GM06990 (cell line): ENCODE measurements around the gene LSM14B.

Source experiments
- DNase-seq: peaks from one replicate; pipeline ENCODE4 v3.0.0-alpha.2; 2011; ENCODE audit not compliant: insufficient read length; ENCODE audit errors: extremely low read depth
- H3K27me3 ChIP-seq: replicated peaks from 2 replicates; pipeline ENCODE4 v1.6.0; 2011; ENCODE audit warnings: low read length; ENCODE audit not compliant: control insufficient read depth, insufficient read depth
- H3K36me3 ChIP-seq: 2 replicates; pipeline ENCODE4 v1.5.1; 2011; ENCODE audit warnings: low read length; ENCODE audit not compliant: control insufficient read depth, insufficient read depth
- H3K4me3 ChIP-seq: replicated peaks from 2 replicates; pipeline ENCODE4 v1.5.1; 2011; ENCODE audit warnings: low read depth, mild to moderate bottlenecking, control low read depth, low read length
- TF ChIP-seq, protein P1 (sequence below): IDR thresholded peaks from 2 replicates; pipeline ENCODE4 v1.5.1; 2011; ENCODE audit warnings: low read length, control low read depth, mild to moderate bottlenecking, inconsistent platforms; ENCODE audit not compliant: insufficient read depth, poor library complexity, severe bottlenecking

LSM14B gene

DNA sequence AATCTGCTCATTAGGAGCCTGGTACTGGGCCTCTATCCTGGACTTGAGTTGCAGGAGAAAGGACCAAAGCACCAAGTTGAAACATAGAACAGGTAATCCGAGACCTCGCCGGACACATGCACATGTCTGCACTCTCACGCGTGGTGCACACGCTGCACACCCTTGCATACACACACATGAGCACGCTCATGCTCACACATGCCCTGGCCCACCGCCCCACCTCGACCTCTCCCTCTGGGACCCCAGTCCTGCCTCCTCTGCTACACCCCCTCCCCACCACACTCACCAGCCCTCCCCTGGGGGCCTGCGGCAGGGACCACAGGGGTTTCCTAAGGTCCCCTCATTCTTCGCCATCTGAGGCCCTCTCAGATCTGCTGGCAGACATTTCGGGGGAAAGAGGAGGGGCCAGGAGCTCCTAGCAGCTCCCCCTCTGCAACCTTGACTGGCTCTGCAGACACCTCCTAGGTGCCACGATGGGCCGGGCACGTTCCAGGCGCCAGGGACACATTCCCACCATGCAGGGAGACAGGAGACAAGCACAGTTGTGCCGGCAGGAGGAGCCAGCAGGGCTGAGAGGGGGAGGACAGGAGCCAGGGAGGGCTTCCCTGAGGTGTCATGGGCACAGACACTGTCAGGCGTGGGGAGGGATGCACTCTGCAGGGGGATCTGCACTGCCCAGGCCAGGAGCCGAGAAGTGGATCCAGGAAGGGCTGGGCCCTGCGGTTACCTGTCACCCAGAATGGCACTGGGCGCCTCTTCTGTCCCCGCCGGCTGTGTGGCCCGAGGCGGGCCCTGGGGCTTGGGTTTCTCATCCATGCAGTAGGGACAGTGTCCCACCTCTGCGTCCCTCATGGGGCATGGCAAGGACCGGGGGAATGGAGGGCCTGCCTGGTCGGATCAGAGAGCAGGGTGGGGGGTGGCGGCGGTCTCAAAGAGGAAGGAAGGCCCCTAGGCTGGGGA is 25.6 kb upstream of the LSM14B start:
- no peak overlapping the region for H3K4me3 ChIP-seq
- H3K27me3 ChIP-seq = no peaks in the 10 kb centered on the region
- no peaks in the 10 kb centered on the region for H3K36me3 ChIP-seq
- TF ChIP-seq, protein P1, sequence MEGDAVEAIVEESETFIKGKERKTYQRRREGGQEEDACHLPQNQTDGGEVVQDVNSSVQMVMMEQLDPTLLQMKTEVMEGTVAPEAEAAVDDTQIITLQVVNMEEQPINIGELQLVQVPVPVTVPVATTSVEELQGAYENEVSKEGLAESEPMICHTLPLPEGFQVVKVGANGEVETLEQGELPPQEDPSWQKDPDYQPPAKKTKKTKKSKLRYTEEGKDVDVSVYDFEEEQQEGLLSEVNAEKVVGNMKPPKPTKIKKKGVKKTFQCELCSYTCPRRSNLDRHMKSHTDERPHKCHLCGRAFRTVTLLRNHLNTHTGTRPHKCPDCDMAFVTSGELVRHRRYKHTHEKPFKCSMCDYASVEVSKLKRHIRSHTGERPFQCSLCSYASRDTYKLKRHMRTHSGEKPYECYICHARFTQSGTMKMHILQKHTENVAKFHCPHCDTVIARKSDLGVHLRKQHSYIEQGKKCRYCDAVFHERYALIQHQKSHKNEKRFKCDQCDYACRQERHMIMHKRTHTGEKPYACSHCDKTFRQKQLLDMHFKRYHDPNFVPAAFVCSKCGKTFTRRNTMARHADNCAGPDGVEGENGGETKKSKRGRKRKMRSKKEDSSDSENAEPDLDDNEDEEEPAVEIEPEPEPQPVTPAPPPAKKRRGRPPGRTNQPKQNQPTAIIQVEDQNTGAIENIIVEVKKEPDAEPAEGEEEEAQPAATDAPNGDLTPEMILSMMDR = no peak
- DNase-seq = no peak

DNA sequence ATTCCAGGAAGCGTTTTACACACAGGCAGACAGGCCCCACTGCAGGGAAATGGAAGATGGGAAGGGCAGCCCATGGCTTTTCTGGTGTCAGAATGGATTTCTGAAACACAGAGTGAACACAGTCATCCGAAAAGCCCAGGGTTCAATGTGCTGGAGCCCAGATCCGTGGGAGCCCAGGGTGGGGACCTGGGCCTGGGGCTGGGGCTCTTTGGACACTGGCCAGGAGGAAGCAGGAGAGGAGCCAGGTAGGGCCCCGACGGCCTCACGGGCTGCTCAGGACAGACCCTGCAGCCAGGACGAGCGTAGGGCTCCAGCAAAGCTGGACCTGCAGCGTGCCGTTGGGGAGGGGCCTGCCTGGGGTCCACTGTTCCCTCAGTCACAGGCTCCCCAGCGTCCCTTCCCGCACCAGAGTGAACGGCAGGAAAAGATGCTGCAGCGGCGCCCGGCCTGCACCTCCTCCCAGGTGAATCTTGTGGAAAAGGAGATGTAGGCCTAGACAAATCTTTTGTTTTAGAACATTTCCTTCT is 24.3 kb upstream of the LSM14B start:
- no peaks in the 10 kb centered on the region for H3K27me3 ChIP-seq
- no peak for DNase-seq
- H3K4me3 ChIP-seq = no peak overlapping the region
- TF ChIP-seq, protein P1 = no peak
- H3K36me3 ChIP-seq = no peaks in the 10 kb centered on the region

DNA sequence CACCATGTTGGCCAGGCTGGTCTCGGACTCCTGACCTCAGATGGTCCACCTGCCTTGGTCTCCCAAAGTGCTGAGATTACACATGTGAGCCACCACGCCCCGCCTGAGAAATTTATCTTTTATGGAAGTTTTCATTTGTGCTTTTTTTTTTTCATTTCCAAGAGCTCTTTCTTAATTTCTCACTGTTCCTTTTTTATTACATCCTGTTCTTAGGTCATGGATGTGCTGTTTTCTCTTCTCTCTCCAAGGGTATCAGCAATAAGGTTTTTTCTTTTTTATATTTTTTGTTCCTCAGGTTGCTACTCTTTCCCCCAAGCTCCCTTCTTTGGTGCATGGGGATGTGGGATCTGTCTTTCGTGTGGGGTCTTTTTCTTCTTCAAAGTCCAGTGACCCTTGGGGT is 21.2 kb upstream of the LSM14B start:
- H3K27me3 ChIP-seq = no peaks in the 10 kb centered on the region
- H3K36me3 ChIP-seq = no peaks in the 10 kb centered on the region
- TF ChIP-seq, protein P1 = no peak
- DNase-seq = no peak
- H3K4me3 ChIP-seq = no peak overlapping the region

DNA sequence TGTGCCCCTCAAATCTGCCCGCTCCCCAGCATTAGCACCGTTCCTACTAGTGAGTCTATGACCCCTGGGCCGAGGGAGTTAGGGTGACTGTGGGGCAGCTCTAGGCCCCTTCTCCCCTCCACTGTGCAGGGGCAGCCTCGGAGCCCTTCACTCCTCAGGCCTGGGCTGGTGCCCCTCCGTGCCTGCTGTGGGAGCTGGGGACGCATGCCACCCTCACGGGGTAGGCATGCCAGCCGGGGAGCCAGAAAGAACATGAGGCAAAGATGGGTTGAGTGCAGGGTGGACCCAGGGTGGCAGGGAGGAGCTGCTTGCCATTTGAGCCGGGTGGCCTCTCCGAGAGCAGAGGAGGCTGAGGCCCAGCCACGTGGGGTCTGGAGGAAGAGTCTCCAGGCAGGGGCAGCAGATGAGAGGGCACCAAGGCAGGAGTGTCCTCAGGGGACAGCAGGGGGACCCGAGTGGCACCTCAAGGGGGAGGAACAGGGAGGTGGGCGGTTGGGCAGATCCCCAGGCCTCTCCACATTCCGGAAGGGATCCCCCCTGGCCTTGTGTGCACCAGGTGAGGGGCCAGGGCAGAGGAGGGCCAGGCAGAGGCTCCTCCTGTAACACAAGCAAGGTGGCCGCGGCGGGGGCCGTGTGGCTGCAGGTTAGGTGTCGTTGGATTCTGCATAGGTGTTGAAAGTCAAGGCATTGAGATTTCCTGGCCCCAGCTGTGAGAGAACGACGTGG is 18.6 kb upstream of the LSM14B start:
- TF ChIP-seq, protein P1 = no peak
- no peaks in the 10 kb centered on the region for H3K27me3 ChIP-seq
- no peak for DNase-seq
- H3K4me3 ChIP-seq = no peak overlapping the region
- no peaks in the 10 kb centered on the region for H3K36me3 ChIP-seq

DNA sequence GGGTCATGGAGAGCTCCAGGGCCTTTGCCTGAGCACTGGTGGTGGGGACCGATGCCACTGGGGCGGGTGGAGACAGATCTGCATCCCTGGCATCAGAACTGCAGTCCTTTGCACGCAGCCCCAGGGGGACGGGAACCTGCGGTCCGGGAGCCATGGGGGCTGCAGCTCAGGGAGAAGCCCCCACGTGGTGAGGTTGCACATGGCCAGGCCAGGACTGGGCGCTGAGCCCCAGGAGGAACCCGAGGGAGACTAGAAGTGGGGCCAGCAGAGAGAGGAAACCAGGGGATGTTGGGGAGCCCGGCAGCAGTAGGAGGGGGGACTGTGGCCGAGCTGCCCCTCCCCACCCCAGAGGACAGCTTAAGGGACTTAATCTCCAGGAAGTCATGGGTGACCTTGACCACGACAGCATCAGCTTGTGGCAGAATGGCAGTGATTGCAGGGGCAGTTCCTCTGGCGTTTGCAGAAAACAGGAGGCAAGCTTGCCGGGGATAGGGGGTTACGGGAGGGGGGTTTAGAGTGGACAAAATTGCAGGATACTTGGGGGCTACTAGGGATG is 18.0 kb upstream of the LSM14B start:
- Histone ChIP-seq H3K36me3 (no peaks in the 10 kb centered on the region), H3K27me3 (no peaks in the 10 kb centered on the region), H3K4me3 (no peak overlapping the region)
- TF ChIP-seq, protein P1 = no peak
- DNase-seq = no peak
